WTC11 (cell line): ENCODE results near the gene MYL6B. TPM values are rescaled to one million over a fixed set of nuclear protein-coding genes. Genes with fewer than 3 reads are reported as not detected.

Experiments used
- ATAC-seq: fragments of 200-7000 bp; cut with Tn5 transposase; 2 replicates; pipeline ENCODE4 v1.10.0; 2021; ENCODE audit warnings: mild to moderate bottlenecking, moderate library complexity
- CTCF ChIA-PET: fragments of 300-600 bp; sonication (Branson Sonifier 250); formaldehyde crosslinking; loops from one replicate; lab custom pipeline; 2021; ENCODE audit warnings: antibody characterized with exemption; lab: Charles Lee
- POLR2A ChIA-PET: fragments of 350-600 bp; sonication (Branson Sonifier 250); formaldehyde crosslinking; loops from one replicate; lab custom pipeline; 2021; ENCODE audit warnings: antibody characterized with exemption; lab: Charles Lee
- DNase-seq: peaks from one replicate; pipeline ENCODE4 v3.0.0; 2021; ENCODE audit warnings: low spot score
- H3K27ac Mint-ChIP-seq: 2 replicates; pipeline ENCODE4 v1.8.0; 2021; ENCODE audit warnings: mixed read lengths
- H3K27me3 Mint-ChIP-seq: 2 replicates; pipeline ENCODE4 v1.8.0; 2021; ENCODE audit warnings: low read depth, mild to moderate bottlenecking, moderate library complexity, mixed read lengths
- H3K36me3 Mint-ChIP-seq: 2 replicates; pipeline ENCODE4 v1.8.0; 2021; ENCODE audit warnings: mixed read lengths
- H3K4me1 Mint-ChIP-seq: 2 replicates; pipeline ENCODE4 v1.8.0; 2022; ENCODE audit warnings: mixed read lengths
- H3K4me3 Mint-ChIP-seq: 2 replicates; pipeline ENCODE4 v1.8.0; 2021; ENCODE audit warnings: mild to moderate bottlenecking, moderate library complexity, mixed read lengths
- H3K9me3 Mint-ChIP-seq: 2 replicates; pipeline ENCODE4 v1.8.0; 2021; ENCODE audit warnings: mixed read lengths
- AR ChIP-seq: fragments of 250-450 bp; sonication (Bioruptor Pico); IDR thresholded peaks from 2 replicates; pipeline ENCODE4 v1.9.0; 2021; ENCODE audit warnings: mild to moderate bottlenecking
- ATF3 ChIP-seq: sonication (generic); formaldehyde crosslinking; conservative IDR thresholded peaks from 2 replicates; pipeline ENCODE4 v1.8.1; 2022; ENCODE audit warnings: mild to moderate bottlenecking, missing genetic modification reagents
- CREB1 ChIP-seq: sonication (generic); formaldehyde crosslinking; IDR thresholded peaks from 2 replicates; pipeline ENCODE4 v1.8.0; 2023; ENCODE audit warnings: mild to moderate bottlenecking, missing genetic modification reagents
- CREM ChIP-seq: sonication (generic); formaldehyde crosslinking; IDR thresholded peaks from 2 replicates; pipeline ENCODE4 v1.8.1; 2022; ENCODE audit warnings: mild to moderate bottlenecking, missing genetic modification reagents, moderate library complexity
- EMX1 ChIP-seq: fragments of 250-450 bp; sonication (Bioruptor Pico); IDR thresholded peaks from 2 replicates; pipeline ENCODE4 v1.8.0; 2021; ENCODE audit warnings: mild to moderate bottlenecking
- ESRRA ChIP-seq: sonication (generic); formaldehyde crosslinking; IDR thresholded peaks from 2 replicates; pipeline ENCODE4 v1.8.1; 2022; ENCODE audit warnings: mild to moderate bottlenecking, missing genetic modification reagents, borderline replicate concordance
- FOXP4 ChIP-seq: sonication (generic); formaldehyde crosslinking; IDR thresholded peaks from 2 replicates; pipeline ENCODE4 v1.8.0; 2022; ENCODE audit warnings: mild to moderate bottlenecking, missing genetic modification reagents
- HMGXB4 ChIP-seq: sonication (generic); formaldehyde crosslinking; IDR thresholded peaks from 2 replicates; pipeline ENCODE4 v1.8.1; 2023; ENCODE audit warnings: mild to moderate bottlenecking, moderate library complexity, missing genetic modification reagents
- MXD4 ChIP-seq: fragments of 250-450 bp; sonication (Bioruptor Pico); IDR thresholded peaks from 2 replicates; pipeline ENCODE4 v1.8.0; 2021; ENCODE audit warnings: mild to moderate bottlenecking, moderate library complexity, borderline replicate concordance
- NFE2L1 ChIP-seq: sonication (generic); formaldehyde crosslinking; IDR thresholded peaks from 2 replicates; pipeline ENCODE4 v1.8.1; 2023; ENCODE audit warnings: missing genetic modification reagents
- NR1H2 ChIP-seq: sonication (generic); formaldehyde crosslinking; IDR thresholded peaks from 2 replicates; pipeline ENCODE4 v1.9.0; 2021; ENCODE audit warnings: mild to moderate bottlenecking, moderate library complexity, missing genetic modification reagents
- USF2 ChIP-seq: sonication (generic); formaldehyde crosslinking; IDR thresholded peaks from 2 replicates; pipeline ENCODE4 v1.8.1; 2023; ENCODE audit warnings: mild to moderate bottlenecking, missing genetic modification reagents, moderate library complexity
- ZNF138 ChIP-seq: sonication (generic); formaldehyde crosslinking; conservative IDR thresholded peaks from 2 replicates; pipeline ENCODE4 v1.8.1; 2022; ENCODE audit warnings: mild to moderate bottlenecking, moderate library complexity, missing genetic modification reagents
- ZNF263 ChIP-seq: sonication (generic); formaldehyde crosslinking; IDR thresholded peaks from 2 replicates; pipeline ENCODE4 v1.8.1; 2022; ENCODE audit warnings: low read depth, mild to moderate bottlenecking, moderate library complexity, missing genetic modification reagents
- ZNF281 ChIP-seq: sonication (generic); formaldehyde crosslinking; IDR thresholded peaks from 2 replicates; pipeline ENCODE4 v1.8.0; 2023; ENCODE audit warnings: mild to moderate bottlenecking, missing genetic modification reagents
- ZNF416 ChIP-seq: fragments of 250-450 bp; sonication (Bioruptor Pico); IDR thresholded peaks from 2 replicates; pipeline ENCODE4 v1.9.0; 2021; ENCODE audit warnings: mild to moderate bottlenecking, inconsistent platforms
- ZNF532 ChIP-seq: fragments of 250-450 bp; sonication (Bioruptor Pico); IDR thresholded peaks from 2 replicates; pipeline ENCODE4 v1.9.0; 2021; ENCODE audit warnings: mild to moderate bottlenecking, borderline replicate concordance
- total RNA-seq: library from RNA; stranded (reverse); gene quantifications from 3 replicates; pipeline ENCODE4 v1.2.3, GENCODE V29; 2021

The MYL6B gene
- total RNA-seq, 1 experiment from 2014 or later = 173 TPM

GRCh38 chr12:56124133-56124532 lies 28.3 kb upstream of the MYL6B start (continued):
- TF ChIP-seq ZNF532 (CRISPR knock-in tag) (no peak), AR (no peak), FOXP4 (no peak), ESRRA (no peak), NR1H2 (CRISPR knock-in tag) (no peak), NFE2L1 (no peak), MXD4 (CRISPR knock-in tag) (no peak), CREM (CRISPR knock-in tag) (no peak), CREB1 (no peak)

- Mint-ChIP-seq H3K27me3 (no peaks in the 10 kb centered on the region; the same call in 1 of the 2 replicates), H3K36me3 (peaks cover 22% of the 10 kb centered on the region), H3K4me3 (peak overlapping the region; percentile 98), H3K4me1 (peaks cover 30% of the 10 kb centered on the region), H3K27ac (peak overlapping the region; percentile 99), H3K9me3 (no peaks in the 10 kb centered on the region)
- TF ChIP-seq EMX1 (CRISPR knock-in tag) (0 out of 2 replicates have a peak, but pooled peaks have one; percentile 7), USF2 (CRISPR knock-in tag) (no peak)
- ATAC-seq (no peak), DNase-seq (no peak)
- POLR2A ChIA-PET = interaction anchor here (0.6 to 5.3 kb wide), 8 partner anchors 9 to 532 kb away, joined by 3 to 104 read pairs (median 4); partner anchors contain the start of genes MYL6, PA2G4, SMARCC2 and ZC3H10
- CTCF ChIA-PET = interaction anchor here (0.5 to 4.2 kb wide), 19 partner anchors 9 to 557 kb away, joined by 3 to 22 read pairs (median 3); partner anchors contain the start of genes COQ10A, MYL6, MYL6B and ORMDL2
Observed at GRCh38 chr12:56126732-56127239, 25.6 kb upstream of the MYL6B start.

- ChIA-PET POLR2A (interaction anchor here (0.6 to 5.3 kb wide), 16 partner anchors 9 to 509 kb away, joined by 3 to 104 read pairs (median 6); partner anchors contain the start of genes CNPY2, MYL6, PA2G4 and RNF41), CTCF (interaction anchor here (0.6 to 4.2 kb wide), 27 partner anchors 8 to 1044 kb away, joined by 3 to 61 read pairs (median 5); partner anchors contain the start of genes ANKRD52, COQ10A, MYL6 and MYL6B)
- H3K4me1 Mint-ChIP-seq = peaks cover 30% of the 10 kb centered on the region
- no peak for ATAC-seq
- H3K27ac Mint-ChIP-seq = peak overlapping the region; percentile 99
- no peaks in the 10 kb centered on the region for H3K9me3 Mint-ChIP-seq
- no peaks in the 10 kb centered on the region; the same call in 1 of the 2 replicates for H3K27me3 Mint-ChIP-seq
- DNase-seq = no peak
- H3K4me3 Mint-ChIP-seq = peak overlapping the region; percentile 98
- peaks cover 27% of the 10 kb centered on the region for H3K36me3 Mint-ChIP-seq
- TF ChIP-seq ZNF281 = no peak
- no peak for TF ChIP-seq HMGXB4 (CRISPR knock-in tag)
- TF ChIP-seq ZNF416 (CRISPR knock-in tag) = no peak
- no peak for TF ChIP-seq ATF3 (CRISPR knock-in tag)
- TF ChIP-seq ZNF263 (CRISPR knock-in tag) = no peak
- TF ChIP-seq ZNF138 (CRISPR knock-in tag) = no peak
Observed at GRCh38 chr12:56127485-56127887, 24.9 kb upstream of the MYL6B start.
